GM19324 (cell line): ENCODE results near the gene EIF3A.

Experiments
- ATAC-seq: cut with Tn5 transposase; IDR thresholded peaks from one replicate; pipeline ENCODE4 v1.9.1; 2021; ENCODE audit warnings: mild to moderate bottlenecking, moderate library complexity; ENCODE audit not compliant: unreplicated experiment, low FRiP score

EIF3A gene

GRCh38 chr10:119006451-119007210, 74.0 kb downstream of the EIF3A start:
- ATAC-seq, result no peak

- no peak for ATAC-seq
Measured at GRCh38 chr10:119005362-119006043, 75.1 kb downstream of the EIF3A start.

- ATAC-seq, result no peak
Measured at GRCh38 chr10:119003572-119004289, 76.9 kb downstream of the EIF3A start.

- ATAC-seq, result no peak
Measured at GRCh38 chr10:119001717-119002500, 78.7 kb downstream of the EIF3A start.

GRCh38 chr10:118998183-118998582, 82.4 kb downstream of the EIF3A start:
- ATAC-seq, result no peak

GRCh38 chr10:118997379-118997778, 83.2 kb downstream of the EIF3A start:
- no peak for ATAC-seq

GRCh38 chr10:118995739-118996138, 84.9 kb downstream of the EIF3A start:
- no peak for ATAC-seq

- ATAC-seq, result no peak
Measured at GRCh38 chr10:118994321-118994720, 86.3 kb downstream of the EIF3A start.

GRCh38 chr10:118993214-118993613, 87.4 kb downstream of the EIF3A start:
- ATAC-seq, result no peak

GRCh38 chr10:118992496-118992895, 88.1 kb downstream of the EIF3A start:
- no peak for ATAC-seq

- ATAC-seq, result no peak
Measured at GRCh38 chr10:118990326-118990725, 90.3 kb downstream of the EIF3A start.

- no peak for ATAC-seq
Measured at GRCh38 chr10:118986815-118987790, 93.5 kb downstream of the EIF3A start.

GRCh38 chr10:118985576-118985975, 95.0 kb downstream of the EIF3A start:
- no peak for ATAC-seq
